Thymus (tissue), 14 donors: Measurements from ENCODE around the gene VMA21. TPM values are rescaled to one million over a fixed set of nuclear protein-coding genes. Genes with fewer than 3 reads are reported as not detected.

Source experiments
- DNase-seq, 9 donors: peaks; one replicate each; pipeline ENCODE4 v3.0.0-alpha.2; 2013; ENCODE audit warnings: low spot score in 9 of 9, low read depth in 6 of 9, missing footprints in 1 of 9
- H3K27ac ChIP-seq, 2 donors: one replicate each; pipeline ENCODE4 v1.5.1; 2013; ENCODE audit warnings: control low read depth in 1 of 2, low read depth in 1 of 2, low read length in 1 of 2, mild to moderate bottlenecking in 1 of 2, moderate library complexity in 1 of 2
- H3K27me3 ChIP-seq, 2 donors: one replicate each; pipeline ENCODE4 v1.5.1; 2013; ENCODE audit warnings: low read length in 1 of 2; ENCODE audit not compliant: control insufficient read depth in 2 of 2, insufficient read depth in 1 of 2
- H3K36me3 ChIP-seq, 2 donors: one replicate each; pipeline ENCODE4 v1.5.1; 2013; ENCODE audit warnings: low read length in 1 of 2, mild to moderate bottlenecking in 1 of 2, moderate library complexity in 1 of 2; ENCODE audit not compliant: control insufficient read depth in 2 of 2, insufficient read depth in 2 of 2
- H3K4me1 ChIP-seq, 2 donors: one replicate each; pipeline ENCODE4 v1.5.1; 2013; ENCODE audit warnings: low read length in 2 of 2; ENCODE audit not compliant: control insufficient read depth in 2 of 2, insufficient read depth in 2 of 2
- H3K4me3 ChIP-seq, 2 donors: one replicate each; pipeline ENCODE4 v1.5.1; 2013; ENCODE audit warnings: low read length in 2 of 2, control low read depth in 1 of 2, mild to moderate bottlenecking in 1 of 2
- H3K9me3 ChIP-seq, 2 donors: one replicate each; pipeline ENCODE4 v1.5.1; 2013; ENCODE audit warnings: low read length in 1 of 2, mild to moderate bottlenecking in 1 of 2; ENCODE audit not compliant: control insufficient read depth in 2 of 2, insufficient read depth in 1 of 2
- WGBS: extraction: QIAGEN DNeasy Blood & Tissue Kit; methylation state at CpG from one replicate; pipeline ENCODE4 v1.1.7; 2013; 5-methylcytosine and 5-hydroxymethylcytosine counted together
- long read RNA-seq, 10 donors: transcript quantifications; one replicate each; lab custom pipeline, GENCODE V29; 2026
- polyA plus RNA-seq: library from polyadenylated mRNA; stranded (reverse); fragments of 200-250 nt; gene quantifications from one replicate; pipeline ENCODE4 v1.2.3, GENCODE V29; 2013
- total RNA-seq: library from RNA; stranded (reverse); fragments of 120-200 nt; gene quantifications from one replicate; pipeline ENCODE4 v1.2.4, GENCODE V29; 2013
- donor health status: healthy.

Gene VMA21, protein sequence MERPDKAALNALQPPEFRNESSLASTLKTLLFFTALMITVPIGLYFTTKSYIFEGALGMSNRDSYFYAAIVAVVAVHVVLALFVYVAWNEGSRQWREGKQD
- total RNA-seq (21.9 TPM), polyA plus RNA-seq (15.8 TPM)
- long read RNA-seq, donor 1, full-length matches to known transcripts: 4 of 4 reads
- long read RNA-seq, donor 1, partial matches to known transcripts: 0 of 4 reads
- long read RNA-seq, donor 1, other reads (novel, unspliced or antisense): 0 of 4 reads
- long read RNA-seq, donor 2, full-length matches to known transcripts: 26 of 26 reads
- long read RNA-seq, donor 2, partial matches to known transcripts: 0 of 26 reads
- long read RNA-seq, donor 2, other reads (novel, unspliced or antisense): 0 of 26 reads
- long read RNA-seq, donor 3, full-length matches to known transcripts: 13 of 13 reads
- long read RNA-seq, donor 3, partial matches to known transcripts: 0 of 13 reads
- long read RNA-seq, donor 3, other reads (novel, unspliced or antisense): 0 of 13 reads
- long read RNA-seq, donor 4, full-length matches to known transcripts: 7 of 7 reads
- long read RNA-seq, donor 4, partial matches to known transcripts: 0 of 7 reads
- long read RNA-seq, donor 4, other reads (novel, unspliced or antisense): 0 of 7 reads
- long read RNA-seq, donor 5, full-length matches to known transcripts: 21 of 21 reads
- long read RNA-seq, donor 5, partial matches to known transcripts: 0 of 21 reads
- long read RNA-seq, donor 5, other reads (novel, unspliced or antisense): 0 of 21 reads
- long read RNA-seq, donor 6, full-length matches to known transcripts: 13 of 13 reads
- long read RNA-seq, donor 6, partial matches to known transcripts: 0 of 13 reads
- long read RNA-seq, donor 6, other reads (novel, unspliced or antisense): 0 of 13 reads
- long read RNA-seq, donor 7, full-length matches to known transcripts: 10 of 10 reads
- long read RNA-seq, donor 7, partial matches to known transcripts: 0 of 10 reads
- long read RNA-seq, donor 7, other reads (novel, unspliced or antisense): 0 of 10 reads
- long read RNA-seq, donor 8, full-length matches to known transcripts: 7 of 7 reads
- long read RNA-seq, donor 8, partial matches to known transcripts: 0 of 7 reads
- long read RNA-seq, donor 8, other reads (novel, unspliced or antisense): 0 of 7 reads
- long read RNA-seq, donor 9, full-length matches to known transcripts: 4 of 4 reads
- long read RNA-seq, donor 9, partial matches to known transcripts: 0 of 4 reads
- long read RNA-seq, donor 9, other reads (novel, unspliced or antisense): 0 of 4 reads
- long read RNA-seq, donor 10, full-length matches to known transcripts: 15 of 15 reads
- long read RNA-seq, donor 10, partial matches to known transcripts: 0 of 15 reads
- long read RNA-seq, donor 10, other reads (novel, unspliced or antisense): 0 of 15 reads

DNA sequence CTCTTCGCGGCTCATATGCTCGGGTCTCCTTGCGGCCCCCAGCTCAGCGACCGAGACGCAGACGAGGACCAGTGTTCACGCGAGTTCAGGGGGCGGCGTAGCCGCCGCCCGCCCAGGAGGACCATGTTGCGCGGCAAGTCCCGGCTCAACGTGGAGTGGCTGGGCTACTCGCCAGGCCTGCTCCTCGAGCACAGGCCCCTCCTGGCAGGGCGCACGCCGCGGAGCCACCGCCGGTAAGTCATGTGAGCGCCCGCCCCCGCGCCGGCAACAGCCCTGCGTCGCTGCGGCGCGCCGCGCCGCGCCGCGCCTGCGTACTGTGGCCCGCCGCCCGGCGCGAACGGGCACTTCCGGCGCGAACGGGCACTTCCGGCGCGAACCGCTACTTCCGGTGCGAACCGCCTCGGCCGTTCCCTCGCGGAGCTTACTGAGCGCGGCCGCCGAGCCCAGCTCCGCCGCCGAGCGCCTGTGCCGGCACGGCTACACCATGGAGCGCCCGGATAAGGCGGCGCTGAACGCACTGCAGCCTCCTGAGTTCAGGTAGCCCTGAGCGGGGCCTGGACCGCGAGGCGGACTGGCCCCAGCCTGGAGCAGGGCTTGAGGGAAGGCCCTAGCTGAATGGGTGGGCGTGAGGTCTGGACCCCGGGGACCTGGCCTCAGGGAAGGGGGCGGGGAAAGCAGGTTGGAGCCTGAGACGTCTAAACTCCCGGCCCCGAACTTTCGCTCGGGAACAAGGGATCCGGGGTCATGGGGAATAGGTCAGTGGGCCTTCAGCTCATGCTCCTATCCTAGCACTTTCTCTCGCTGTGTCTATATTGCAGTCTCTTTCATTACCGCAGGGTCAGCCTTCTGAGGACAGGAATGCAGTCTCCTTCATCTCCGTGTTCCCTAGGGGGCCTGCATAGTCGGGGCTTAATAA is at the start of gene VMA21:
TSS of gene VMA21 (plus strand) at position 382 of the 916 bp plus-strand sequence. CDS start at position 485, 103 bp downstream.
- Histone ChIP-seq H3K9me3 (no peaks in the 10 kb centered on the region), H3K4me3 (peak within 1 kb of the TSS; percentile 63 to 80), H3K36me3 (no peaks in the 10 kb centered on the region), H3K27ac (peak within 1 kb of the TSS; percentile 95 to 96), H3K4me1 (peaks cover 6 to 8% of the 10 kb centered on the region in 2 donors), H3K27me3 (no peaks in the 10 kb centered on the region)
- WGBS: under 1% methylated on average over 97 of the region's 97 CpGs
- DNase-seq: peak; percentile 18 to 85 (median 60)

DNA sequence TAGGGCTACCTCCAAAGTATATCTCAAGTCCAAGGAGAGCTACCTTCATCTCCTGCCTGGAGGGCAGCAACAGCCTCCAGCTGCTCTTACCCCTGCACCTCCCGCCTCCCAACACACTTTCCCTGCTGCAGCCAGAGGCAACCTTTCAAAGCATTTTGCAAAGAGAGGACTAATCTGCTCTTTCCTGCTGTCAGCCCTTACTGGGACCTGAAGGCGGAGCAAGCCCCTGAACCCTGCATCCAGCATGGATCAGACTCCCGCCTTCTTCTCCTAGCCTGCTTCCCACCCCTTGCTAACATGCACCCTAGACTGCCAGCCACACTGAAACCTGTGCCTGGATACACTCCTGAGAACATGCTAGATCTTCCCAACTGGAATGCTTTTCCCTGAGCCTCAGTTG is 37.7 kb upstream of the VMA21 start:
- Histone ChIP-seq H3K36me3 (no peaks in the 10 kb centered on the region), H3K27me3 (peaks cover 0 to 11% of the 10 kb centered on the region in 2 donors), H3K27ac (no peak overlapping the region), H3K4me1 (no peaks in the 10 kb centered on the region), H3K9me3 (no peaks in the 10 kb centered on the region), H3K4me3 (no peak overlapping the region)
- WGBS: 88% methylated on average over 3 of the region's 3 CpGs
- DNase-seq: no peak

DNA sequence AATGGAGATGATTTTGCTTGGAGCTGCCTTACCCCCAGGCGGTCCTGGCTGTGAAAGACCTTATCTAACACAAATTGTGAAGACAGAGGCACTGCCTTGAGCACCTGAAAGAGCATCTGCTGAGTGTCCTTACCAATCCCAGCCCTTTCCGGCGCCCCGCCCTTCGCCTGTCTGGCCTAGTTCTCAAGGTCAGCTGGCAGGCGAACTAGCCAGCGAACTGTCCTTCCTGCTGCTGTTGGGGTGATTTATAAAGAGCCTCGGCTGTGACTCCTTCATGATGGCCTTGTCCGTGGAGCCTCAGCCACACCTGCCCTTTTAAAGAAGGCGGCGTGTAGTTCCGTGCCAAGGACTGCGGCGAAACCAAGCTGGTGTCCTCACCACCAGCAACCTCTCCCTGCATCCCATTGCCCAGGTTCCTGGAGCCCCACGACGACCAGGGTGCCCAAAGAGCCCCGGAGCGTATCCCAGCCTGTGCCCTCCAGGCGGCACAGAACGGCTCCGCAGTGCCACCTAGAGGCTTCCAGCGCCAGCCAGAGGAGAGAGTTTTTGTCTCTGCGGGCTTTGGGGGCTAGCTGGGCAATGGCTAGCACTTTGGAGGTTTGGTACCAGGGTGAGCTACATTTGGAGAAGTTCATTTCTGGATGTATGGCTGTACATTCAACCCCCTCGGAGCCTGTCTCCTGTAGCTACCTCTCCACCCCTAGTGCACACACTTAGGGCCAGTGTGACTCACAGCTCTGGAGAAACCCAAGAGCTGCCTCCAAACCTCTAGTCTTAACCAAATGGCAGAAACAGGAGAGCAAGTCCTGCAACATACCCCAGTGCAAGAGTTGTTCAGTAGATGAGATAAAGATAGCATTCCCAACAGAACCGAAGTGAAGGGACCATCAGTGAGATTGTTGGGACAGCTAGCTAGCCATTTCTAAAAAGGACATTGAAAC is 36.8 kb upstream of the VMA21 start:
- Histone ChIP-seq H3K9me3 (no peaks in the 10 kb centered on the region), H3K4me1 (no peaks in the 10 kb centered on the region), H3K4me3 (no peak overlapping the region), H3K36me3 (no peaks in the 10 kb centered on the region), H3K27ac (no peak overlapping the region), H3K27me3 (peaks cover 0 to 11% of the 10 kb centered on the region in 2 donors)
- DNase-seq: peak in 5 of 9 donors; percentile 1 to 26 (median 5)
- WGBS: 14% methylated on average over 25 of the region's 25 CpGs

DNA sequence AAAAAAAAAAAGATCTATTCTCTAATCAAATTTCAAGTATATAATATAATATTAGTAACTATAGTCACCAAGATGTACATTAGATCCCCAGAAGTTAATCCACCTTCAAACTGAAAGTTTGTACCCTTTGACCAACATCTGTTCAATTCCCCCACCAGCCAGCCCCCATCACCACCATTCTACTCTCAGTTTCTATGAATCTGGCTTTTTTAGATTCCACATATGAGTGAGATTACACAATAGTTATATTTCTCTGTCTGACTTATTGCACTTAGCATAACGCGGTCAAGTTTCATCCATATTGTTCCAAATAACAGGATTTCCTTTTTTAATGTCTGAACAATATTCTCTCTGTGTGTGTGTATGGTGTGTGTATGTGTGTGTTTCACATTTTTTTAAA is 33.7 kb upstream of the VMA21 start:
- DNase-seq: no peak
- no peaks in the 10 kb centered on the region for H3K9me3 ChIP-seq
- peaks cover 0 to 11% of the 10 kb centered on the region in 2 donors for H3K27me3 ChIP-seq
- H3K36me3 ChIP-seq: no peaks in the 10 kb centered on the region
- H3K4me3 ChIP-seq: no peak overlapping the region
- 91% methylated on average over 2 of the region's 2 CpGs for WGBS
- no peak overlapping the region for H3K27ac ChIP-seq
- no peaks in the 10 kb centered on the region for H3K4me1 ChIP-seq

DNA sequence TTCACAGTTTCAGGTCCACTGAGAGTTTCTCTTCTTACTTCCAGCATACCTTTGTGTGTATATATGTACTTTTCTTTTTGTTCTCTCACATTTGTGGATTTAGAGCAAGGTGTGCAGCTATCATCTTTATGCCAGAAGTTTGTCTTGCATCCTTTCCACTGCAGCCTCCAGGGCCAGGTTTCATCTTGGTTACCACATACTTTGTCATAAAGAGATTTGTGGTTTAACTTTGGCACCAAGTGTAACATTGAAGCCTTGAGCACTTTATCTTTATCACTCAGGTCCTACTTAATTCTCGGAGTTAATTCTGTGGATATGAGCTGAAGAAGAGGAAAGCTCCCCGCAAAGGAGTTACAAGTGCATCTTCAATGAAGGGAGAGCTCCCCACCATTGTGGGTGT is 31.4 kb upstream of the VMA21 start:
- H3K9me3 ChIP-seq: no peaks in the 10 kb centered on the region
- no peak overlapping the region for H3K27ac ChIP-seq
- no peaks in the 10 kb centered on the region for H3K27me3 ChIP-seq
- 91% methylated on average over 2 of the region's 2 CpGs for WGBS
- DNase-seq: no peak
- H3K36me3 ChIP-seq: no peaks in the 10 kb centered on the region
- H3K4me1 ChIP-seq: no peaks in the 10 kb centered on the region
- H3K4me3 ChIP-seq: no peak overlapping the region

DNA sequence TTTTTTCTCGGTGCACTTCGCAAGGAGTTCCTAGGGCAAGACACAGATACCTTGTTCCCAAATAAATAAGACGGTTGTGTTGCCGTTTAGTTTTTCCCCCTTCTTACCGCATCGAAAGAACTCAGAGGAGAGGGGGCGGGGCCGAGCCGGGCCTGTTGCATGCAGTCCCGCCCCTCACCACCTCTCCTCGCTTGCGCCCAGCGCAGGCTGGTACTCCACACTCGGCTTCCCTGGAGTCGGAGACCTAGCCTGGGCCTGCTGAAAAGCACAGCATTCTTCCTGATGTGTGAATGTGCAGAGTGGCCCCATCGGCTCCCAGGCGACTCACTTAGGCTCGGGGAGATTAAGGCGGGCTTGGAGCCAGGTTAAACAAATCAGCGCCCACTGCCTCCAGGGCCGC is 26.1 kb upstream of the VMA21 start:
- no peak overlapping the region for H3K4me3 ChIP-seq
- 22% methylated on average over 21 of the region's 21 CpGs for WGBS
- H3K9me3 ChIP-seq: no peaks in the 10 kb centered on the region
- H3K27me3 ChIP-seq: peaks cover 0 to 5% of the 10 kb centered on the region in 2 donors
- no peaks in the 10 kb centered on the region for H3K36me3 ChIP-seq
- peak in 2 of 9 donors; percentile 2 to 26 for DNase-seq
- H3K27ac ChIP-seq: no peak overlapping the region
- H3K4me1 ChIP-seq: no peaks in the 10 kb centered on the region

DNA sequence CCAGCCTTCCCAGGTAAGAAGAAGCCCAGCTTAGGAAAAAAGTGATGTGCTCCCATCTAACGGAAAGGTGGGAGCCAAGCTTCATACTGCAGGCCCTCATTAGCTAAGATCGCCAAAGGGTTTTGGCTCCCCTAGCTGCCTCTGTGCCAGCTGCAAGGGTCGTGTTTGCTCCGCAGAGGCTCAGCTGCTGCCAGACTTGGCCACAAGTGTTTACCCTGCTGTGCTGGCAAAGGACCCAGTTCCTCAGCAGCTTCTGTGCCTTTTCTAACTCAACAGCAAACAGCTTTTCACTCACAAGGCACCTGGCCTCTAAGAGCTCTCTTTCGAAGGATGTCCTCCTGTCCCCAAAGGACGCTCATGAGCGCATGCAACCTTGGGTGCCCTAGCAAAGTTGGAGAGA is 12.2 kb upstream of the VMA21 start:
- Histone ChIP-seq H3K27me3 (no peaks in the 10 kb centered on the region), H3K4me3 (no peak overlapping the region), H3K36me3 (no peaks in the 10 kb centered on the region), H3K27ac (no peak overlapping the region), H3K4me1 (no peaks in the 10 kb centered on the region), H3K9me3 (no peaks in the 10 kb centered on the region)
- WGBS: 88% methylated on average over 7 of the region's 7 CpGs
- DNase-seq: no peak
